ENCODE measurements around the gene FAP. TPM values are rescaled to one million over a fixed set of nuclear protein-coding genes. Genes with fewer than 3 reads are reported as not detected.

FAP gene
- total RNA-seq, 2 donors from 2014 or later, result not detected

DNA sequence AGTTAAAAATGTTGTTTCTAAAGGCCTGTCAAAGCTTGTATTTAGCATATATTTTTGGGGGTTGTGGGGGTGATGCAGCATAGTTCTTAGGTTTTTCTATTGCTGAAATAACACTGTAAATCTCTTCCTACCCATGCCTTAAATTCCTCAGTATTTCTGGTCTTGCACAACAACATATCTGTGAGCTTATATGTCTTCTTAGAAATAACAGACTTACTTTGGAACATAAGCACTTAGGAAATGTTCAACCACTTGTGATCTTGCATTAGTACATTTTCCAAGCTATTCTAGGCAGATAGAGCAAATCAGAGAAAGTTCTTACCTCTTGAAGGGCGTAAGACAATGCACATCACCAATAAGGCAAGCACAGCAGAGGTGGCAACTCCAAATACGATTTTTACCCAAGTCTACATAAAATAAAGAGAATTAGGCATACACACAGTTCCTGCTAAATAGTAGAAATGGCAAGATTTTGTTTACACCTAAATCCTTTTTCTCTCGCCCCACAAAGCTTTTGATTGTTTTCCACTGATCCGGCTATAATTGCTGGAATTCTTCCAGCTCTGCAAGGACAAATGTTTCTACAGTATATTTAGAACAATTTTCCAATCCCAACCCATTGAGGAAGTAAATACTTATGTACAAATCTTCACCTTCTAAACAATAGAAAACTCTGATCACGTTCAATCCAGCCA lies 512 bp downstream of the FAP start:
- H3K4me1 ChIP-seq (ENCODE audit: control insufficient read depth, insufficient read depth, low read length), result no peaks in the 10 kb centered on the region
- H3K4me3 ChIP-seq (ENCODE audit: low read length), result no peak overlapping the region
- H3K27me3 Mint-ChIP-seq (ENCODE audit: insufficient read depth), result no peaks in the 10 kb centered on the region
- TF ChIP-seq, protein P1, sequence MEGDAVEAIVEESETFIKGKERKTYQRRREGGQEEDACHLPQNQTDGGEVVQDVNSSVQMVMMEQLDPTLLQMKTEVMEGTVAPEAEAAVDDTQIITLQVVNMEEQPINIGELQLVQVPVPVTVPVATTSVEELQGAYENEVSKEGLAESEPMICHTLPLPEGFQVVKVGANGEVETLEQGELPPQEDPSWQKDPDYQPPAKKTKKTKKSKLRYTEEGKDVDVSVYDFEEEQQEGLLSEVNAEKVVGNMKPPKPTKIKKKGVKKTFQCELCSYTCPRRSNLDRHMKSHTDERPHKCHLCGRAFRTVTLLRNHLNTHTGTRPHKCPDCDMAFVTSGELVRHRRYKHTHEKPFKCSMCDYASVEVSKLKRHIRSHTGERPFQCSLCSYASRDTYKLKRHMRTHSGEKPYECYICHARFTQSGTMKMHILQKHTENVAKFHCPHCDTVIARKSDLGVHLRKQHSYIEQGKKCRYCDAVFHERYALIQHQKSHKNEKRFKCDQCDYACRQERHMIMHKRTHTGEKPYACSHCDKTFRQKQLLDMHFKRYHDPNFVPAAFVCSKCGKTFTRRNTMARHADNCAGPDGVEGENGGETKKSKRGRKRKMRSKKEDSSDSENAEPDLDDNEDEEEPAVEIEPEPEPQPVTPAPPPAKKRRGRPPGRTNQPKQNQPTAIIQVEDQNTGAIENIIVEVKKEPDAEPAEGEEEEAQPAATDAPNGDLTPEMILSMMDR (conservative IDR thresholded peaks at IDR 0.05), result no peak
- H3K4me1 Mint-ChIP-seq, result no peaks in the 10 kb centered on the region
- H3K36me3 ChIP-seq (ENCODE audit: control insufficient read depth, insufficient read depth, low read length), result no peaks in the 10 kb centered on the region
- H3K9me3 ChIP-seq (ENCODE audit: control insufficient read depth, low read length), result no peaks in the 10 kb centered on the region
- H3K27me3 ChIP-seq (ENCODE audit: control insufficient read depth, insufficient read depth, low read length, poor library complexity, severe bottlenecking), result no peaks in the 10 kb centered on the region
- WGBS, 2 experiments (ENCODE audit: insufficient coverage in 1 of 2, insufficient read length in 1 of 2), result 92 to 96% methylated on average over 3 to 5 of the region's 5 CpGs
- H3K36me3 Mint-ChIP-seq (ENCODE audit: low read depth), result no peaks in the 10 kb centered on the region
- H3K27ac ChIP-seq (ENCODE audit: low read depth, low read length), result no peak overlapping the region
- no peaks in the 10 kb centered on the region for H3K9me3 Mint-ChIP-seq
- DNase-seq, result no peak
- H3K4me3 Mint-ChIP-seq, result no peak overlapping the region
- H3K9ac ChIP-seq (ENCODE audit: extremely low read depth, low read length, poor library complexity, severe bottlenecking), result no peak overlapping the region
- H3K27ac Mint-ChIP-seq, result no peak overlapping the region

- no peak for DNase-seq
- Mint-ChIP-seq H3K36me3 (ENCODE audit: low read depth) (no peaks in the 10 kb centered on the region), H3K4me3 (no peak overlapping the region), H3K27me3 (ENCODE audit: insufficient read depth) (no peaks in the 10 kb centered on the region), H3K4me1 (no peaks in the 10 kb centered on the region), H3K9me3 (no peaks in the 10 kb centered on the region), H3K27ac (no peak overlapping the region)
- Histone ChIP-seq H3K9me3 (ENCODE audit: control insufficient read depth, low read length) (no peaks in the 10 kb centered on the region), H3K27ac (ENCODE audit: low read depth, low read length) (no peak overlapping the region), H3K4me1 (ENCODE audit: control insufficient read depth, insufficient read depth, low read length) (no peaks in the 10 kb centered on the region), H3K9ac (ENCODE audit: extremely low read depth, low read length, poor library complexity, severe bottlenecking) (no peak overlapping the region), H3K4me3 (ENCODE audit: low read length) (no peak overlapping the region), H3K36me3 (ENCODE audit: control insufficient read depth, insufficient read depth, low read length) (no peaks in the 10 kb centered on the region), H3K27me3 (ENCODE audit: control insufficient read depth, insufficient read depth, low read length, poor library complexity, severe bottlenecking) (no peaks in the 10 kb centered on the region)
- WGBS, 2 experiments (ENCODE audit: insufficient coverage in 1 of 2, insufficient read length in 1 of 2), result 100% methylated on average over 1 of the region's 1 CpG; no CpG with 5 or more reads in 1 of the 2 experiments
- TF ChIP-seq, protein P1 (conservative IDR thresholded peaks at IDR 0.05), result no peak
Measured at GRCh38 chr2:162241571-162241970, 1.7 kb downstream of the FAP start.

DNA sequence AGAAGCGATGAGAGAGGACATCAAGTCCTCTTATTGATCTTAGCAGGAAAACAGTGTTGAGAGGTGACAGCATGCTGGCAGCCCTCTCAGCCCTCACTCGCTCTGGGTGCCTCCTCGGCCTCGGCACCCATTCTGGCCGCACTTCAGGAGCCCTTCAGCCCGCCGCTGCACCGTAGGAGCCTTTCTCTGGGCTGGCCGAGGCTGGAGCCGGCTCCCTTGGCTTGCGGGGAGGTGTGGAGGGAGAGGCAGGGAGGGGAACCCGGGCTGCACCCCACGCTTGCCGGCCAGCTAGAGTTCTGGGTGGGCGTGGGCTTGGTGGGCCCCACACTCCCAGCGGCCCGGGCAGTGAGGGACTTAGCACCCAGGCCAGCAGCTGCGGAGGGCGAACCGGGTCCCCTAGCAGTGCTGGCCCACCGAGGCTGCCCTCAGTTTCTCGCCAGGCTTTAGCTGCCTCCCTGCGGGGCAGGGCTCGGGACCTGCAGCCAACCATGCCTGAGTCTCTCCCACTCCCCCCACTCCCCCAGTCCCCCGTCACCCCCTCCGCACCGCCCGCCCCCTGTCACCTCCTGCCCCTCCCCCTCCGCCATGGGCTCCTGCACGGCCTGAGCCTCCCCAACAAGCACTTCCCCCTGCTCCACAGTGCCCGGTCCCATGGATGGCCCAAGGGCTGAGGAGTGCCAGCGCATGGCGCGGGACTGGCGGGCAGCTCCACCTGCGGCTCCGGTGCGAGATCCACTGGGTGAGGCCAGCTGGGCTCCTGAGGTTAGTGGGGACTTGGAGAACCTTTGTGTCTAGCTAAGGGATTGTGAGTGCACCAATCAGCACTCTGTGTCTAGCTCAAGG lies 8.4 kb downstream of the FAP start:
- H3K4me3 ChIP-seq (ENCODE audit: low read length), result no peak overlapping the region
- H3K27me3 ChIP-seq (ENCODE audit: control insufficient read depth, insufficient read depth, low read length, poor library complexity, severe bottlenecking), result no peaks in the 10 kb centered on the region
- Mint-ChIP-seq H3K27me3 (ENCODE audit: insufficient read depth) (no peaks in the 10 kb centered on the region), H3K4me3 (no peak overlapping the region), H3K9me3 (peaks cover 9% of the 10 kb centered on the region), H3K27ac (no peak overlapping the region), H3K4me1 (no peaks in the 10 kb centered on the region), H3K36me3 (ENCODE audit: low read depth) (no peaks in the 10 kb centered on the region)
- H3K9ac ChIP-seq (ENCODE audit: extremely low read depth, low read length, poor library complexity, severe bottlenecking), result no peak overlapping the region
- no peak overlapping the region for H3K27ac ChIP-seq (ENCODE audit: low read depth, low read length)
- no peaks in the 10 kb centered on the region for H3K36me3 ChIP-seq (ENCODE audit: control insufficient read depth, insufficient read depth, low read length)
- 92 to 100% methylated on average over 3 to 33 of the region's 38 CpGs for WGBS, 2 experiments (ENCODE audit: insufficient coverage in 1 of 2, insufficient read length in 1 of 2)
- no peaks in the 10 kb centered on the region for H3K4me1 ChIP-seq (ENCODE audit: control insufficient read depth, insufficient read depth, low read length)
- TF ChIP-seq, protein P1 (conservative IDR thresholded peaks at IDR 0.05), result no peak
- DNase-seq, result no peak
- H3K9me3 ChIP-seq (ENCODE audit: control insufficient read depth, low read length), result no peaks in the 10 kb centered on the region
